GM23338 (cell line): ENCODE results near the gene NDNF. TPM values are rescaled to one million over a fixed set of nuclear protein-coding genes. Genes with fewer than 3 reads are reported as not detected.

Experiments
- polyA plus RNA-seq: library from polyadenylated mRNA; unstranded; fragments of >200 nt; fragmentation: Nextera tagmentation; extraction: Ambion mirVana; gene quantifications from 2 replicates; pipeline ENCODE4 v1.2.1, GENCODE V29; 2016
- total RNA-seq: library from RNA; depleted of rRNA; stranded (reverse); fragments of >200 nt; shearing (Covaris generic); gene quantifications from 2 replicates; pipeline ENCODE4 v1.2.3, GENCODE V29; 2014; rRNA removed

The NDNF gene
- total and polyA plus RNA-seq, 2 experiments from 2014 or later: 0.31 to 0.73 TPM

Other genes with a start within 250 kb of the NDNF start
- 31.8 and 40.4 TPM in 2 replicates for gene PRDM5, start 149.8 kb downstream of the NDNF start, total RNA-seq
- gene PRDM5, start 149.8 kb downstream of the NDNF start, polyA plus RNA-seq: 10.3 and 11.2 TPM in 2 replicates
- not detected in 2 replicates for gene TNIP3, start 91.8 kb upstream of the NDNF start, total RNA-seq
- 0.45 TPM in 1 of 2 replicates, not detected in the other for gene TNIP3, start 91.8 kb upstream of the NDNF start, polyA plus RNA-seq